ENCODE measurements around the gene YPEL2.
A peak's percentile ranks its signal among the peaks of the same experiment; 100 is the strongest.
"Not testable (repeated sequence)": the region's sequence is repeated elsewhere in the genome, so short reads cannot be mapped to it uniquely, and the experiment has no call there.

Gene YPEL2

GRCh38 chr17:59396134-59396826 lies 64.8 kb downstream of the YPEL2 start:
- H3K9me3 Mint-ChIP-seq: no peaks in the 10 kb centered on the region
- H3K36me3 Mint-ChIP-seq: peaks cover 32% of the 10 kb centered on the region
- DNase-seq (ENCODE audit: low spot score in 2 of 2) (no peak), ATAC-seq (no peak)
- no peak overlapping the region for H3K27ac Mint-ChIP-seq
- no peaks in the 10 kb centered on the region for H3K4me1 Mint-ChIP-seq
- no peak overlapping the region for H3K4me3 Mint-ChIP-seq

- Mint-ChIP-seq H3K4me1 (no peaks in the 10 kb centered on the region), H3K36me3 (peaks cover 20% of the 10 kb centered on the region), H3K9me3 (no peaks in the 10 kb centered on the region), H3K27ac (no peak overlapping the region), H3K4me3 (no peak overlapping the region)
- ATAC-seq (no peak), DNase-seq (ENCODE audit: low spot score in 2 of 2) (no peak)
Measured at GRCh38 chr17:59397316-59398073, 66.0 kb downstream of the YPEL2 start.

- Mint-ChIP-seq H3K27ac (no peak overlapping the region), H3K9me3 (no peaks in the 10 kb centered on the region), H3K36me3 (peaks cover 18% of the 10 kb centered on the region), H3K4me3 (no peak overlapping the region), H3K4me1 (no peaks in the 10 kb centered on the region)
- no peak for DNase-seq (ENCODE audit: low spot score in 2 of 2)
- ATAC-seq: no peak
Measured at GRCh38 chr17:59399914-59400313, 68.5 kb downstream of the YPEL2 start.

DNA sequence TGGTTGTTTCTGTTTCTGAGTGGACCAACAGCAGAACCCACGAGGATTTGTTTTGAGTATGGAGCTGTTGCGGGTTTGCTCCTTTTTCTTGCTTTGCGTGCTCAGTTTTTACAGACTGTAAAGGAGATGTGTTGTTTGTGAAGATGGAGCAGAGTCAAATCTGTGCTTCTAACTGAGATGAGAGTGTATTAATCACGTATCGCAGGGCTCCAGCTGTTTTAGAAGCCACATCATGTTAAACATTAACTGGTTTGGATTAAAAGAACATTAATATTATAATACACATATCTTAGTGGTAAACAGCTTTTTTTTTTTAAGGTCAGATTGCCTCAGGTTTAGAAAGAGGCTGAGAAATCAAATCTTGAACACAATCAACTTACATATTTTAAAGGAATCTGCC lies 69.4 kb downstream of the YPEL2 start:
- no peak overlapping the region for H3K4me3 Mint-ChIP-seq
- H3K4me1 Mint-ChIP-seq: no peaks in the 10 kb centered on the region
- H3K36me3 Mint-ChIP-seq: peaks cover 19% of the 10 kb centered on the region
- H3K9me3 Mint-ChIP-seq: no peaks in the 10 kb centered on the region
- ATAC-seq: no peak
- H3K27ac Mint-ChIP-seq: no peak overlapping the region
- no peak for DNase-seq (ENCODE audit: low spot score in 2 of 2)

GRCh38 chr17:59401274-59401673 lies 69.8 kb downstream of the YPEL2 start:
- ATAC-seq (no peak), DNase-seq (ENCODE audit: low spot score in 2 of 2) (no peak)
- no peaks in the 10 kb centered on the region for H3K9me3 Mint-ChIP-seq
- H3K4me3 Mint-ChIP-seq: no peak overlapping the region
- no peak overlapping the region for H3K27ac Mint-ChIP-seq
- peaks cover 19% of the 10 kb centered on the region for H3K36me3 Mint-ChIP-seq
- no peaks in the 10 kb centered on the region for H3K4me1 Mint-ChIP-seq

GRCh38 chr17:59401725-59402124 lies 70.3 kb downstream of the YPEL2 start:
- Mint-ChIP-seq H3K27ac (no peak overlapping the region), H3K4me3 (no peak overlapping the region), H3K9me3 (no peaks in the 10 kb centered on the region), H3K36me3 (peaks cover 19% of the 10 kb centered on the region), H3K4me1 (no peaks in the 10 kb centered on the region)
- ATAC-seq (no peak), DNase-seq (ENCODE audit: low spot score in 2 of 2) (no peak)

DNA sequence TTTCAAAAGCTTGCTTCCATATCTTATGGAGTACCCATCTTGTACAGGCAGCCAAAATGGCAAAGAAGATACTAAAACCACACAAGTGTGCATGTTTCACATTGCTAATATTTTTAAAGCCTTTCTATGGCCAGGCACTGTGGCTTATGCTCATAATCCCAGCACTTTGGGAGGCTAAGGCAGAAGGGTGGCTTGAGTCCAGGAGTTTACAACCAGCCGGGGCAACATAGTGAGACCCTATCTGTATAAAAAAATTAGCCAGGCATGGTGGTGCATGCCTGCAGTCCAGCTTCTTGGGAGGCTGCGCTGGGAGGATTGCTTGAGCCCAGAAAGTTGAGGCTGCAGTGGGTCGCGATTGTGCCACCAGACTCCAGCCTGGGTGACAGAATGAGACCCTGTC lies 71.3 kb downstream of the YPEL2 start:
- no peak for ATAC-seq
- no peak for DNase-seq (ENCODE audit: low spot score in 2 of 2)
- no peaks in the 10 kb centered on the region for H3K9me3 Mint-ChIP-seq
- H3K36me3 Mint-ChIP-seq: peaks cover 12% of the 10 kb centered on the region
- H3K4me1 Mint-ChIP-seq: no peaks in the 10 kb centered on the region
- no peak overlapping the region for H3K4me3 Mint-ChIP-seq
- H3K27ac Mint-ChIP-seq: no peak overlapping the region

DNA sequence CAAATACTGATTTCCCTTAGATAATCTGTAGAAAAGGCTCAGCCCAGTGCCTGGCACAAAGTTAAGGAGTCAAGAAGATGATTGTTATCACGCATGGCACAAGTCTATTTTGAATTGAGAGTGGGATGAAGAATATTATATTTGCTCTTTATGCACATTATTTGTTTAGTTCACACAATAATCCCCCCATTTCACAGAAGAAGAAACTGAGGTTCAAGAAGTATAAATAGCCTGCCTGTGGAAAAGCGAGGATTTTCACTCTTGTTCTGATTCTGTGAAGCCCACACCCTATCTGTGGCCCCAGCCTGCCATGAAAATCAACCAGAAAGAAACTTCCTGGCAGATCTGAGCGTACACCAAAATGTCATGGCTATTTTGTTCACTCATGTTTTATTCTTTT lies 73.0 kb downstream of the YPEL2 start:
- no peak for ATAC-seq
- DNase-seq (ENCODE audit: low spot score in 2 of 2): no peak
- Mint-ChIP-seq H3K4me3 (no peak overlapping the region), H3K27ac (peak overlapping the region; percentile 64), H3K9me3 (no peaks in the 10 kb centered on the region), H3K36me3 (peaks cover 11% of the 10 kb centered on the region), H3K4me1 (no peaks in the 10 kb centered on the region)

DNA sequence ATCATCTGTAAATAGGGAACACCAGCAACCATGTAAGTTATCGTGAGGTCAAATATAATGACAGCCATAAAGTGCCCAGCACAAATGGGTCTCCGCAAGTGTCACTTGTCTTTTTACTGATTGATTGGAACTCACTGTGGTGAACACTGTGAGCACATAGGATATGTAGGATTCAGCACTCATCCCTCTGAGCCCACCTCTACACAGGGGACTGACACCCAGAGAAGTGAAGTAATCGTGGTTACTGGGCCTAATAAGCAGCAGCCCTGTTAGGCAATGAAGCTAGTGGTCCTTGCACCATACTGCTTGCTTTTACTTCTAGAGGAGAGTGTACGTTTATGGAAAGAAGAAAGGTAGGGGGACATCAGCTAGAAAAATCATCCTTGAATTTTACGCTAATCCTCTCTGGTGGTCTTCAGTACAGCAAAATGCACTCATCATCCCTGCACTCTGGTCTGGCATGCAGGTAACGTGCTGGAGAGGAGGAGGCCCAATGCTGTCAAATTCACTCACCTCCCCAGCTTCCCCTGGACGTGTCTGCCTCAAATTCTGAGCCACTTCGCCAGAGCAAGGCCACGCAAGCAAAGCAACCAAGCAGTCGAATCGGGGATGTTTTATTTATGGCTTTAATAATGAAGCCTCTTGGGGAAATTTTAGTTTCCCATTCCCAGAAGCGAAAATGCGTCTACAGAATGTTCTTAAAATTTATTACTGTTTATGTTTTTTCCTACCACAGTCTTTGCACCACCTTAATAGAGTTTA lies 74.7 kb downstream of the YPEL2 start:
- DNase-seq (ENCODE audit: low spot score in 2 of 2) (no peak), ATAC-seq (no peak)
- Mint-ChIP-seq H3K4me3 (no peak overlapping the region), H3K27ac (no peak overlapping the region), H3K9me3 (no peaks in the 10 kb centered on the region), H3K4me1 (no peaks in the 10 kb centered on the region), H3K36me3 (peaks cover 11% of the 10 kb centered on the region)

DNA sequence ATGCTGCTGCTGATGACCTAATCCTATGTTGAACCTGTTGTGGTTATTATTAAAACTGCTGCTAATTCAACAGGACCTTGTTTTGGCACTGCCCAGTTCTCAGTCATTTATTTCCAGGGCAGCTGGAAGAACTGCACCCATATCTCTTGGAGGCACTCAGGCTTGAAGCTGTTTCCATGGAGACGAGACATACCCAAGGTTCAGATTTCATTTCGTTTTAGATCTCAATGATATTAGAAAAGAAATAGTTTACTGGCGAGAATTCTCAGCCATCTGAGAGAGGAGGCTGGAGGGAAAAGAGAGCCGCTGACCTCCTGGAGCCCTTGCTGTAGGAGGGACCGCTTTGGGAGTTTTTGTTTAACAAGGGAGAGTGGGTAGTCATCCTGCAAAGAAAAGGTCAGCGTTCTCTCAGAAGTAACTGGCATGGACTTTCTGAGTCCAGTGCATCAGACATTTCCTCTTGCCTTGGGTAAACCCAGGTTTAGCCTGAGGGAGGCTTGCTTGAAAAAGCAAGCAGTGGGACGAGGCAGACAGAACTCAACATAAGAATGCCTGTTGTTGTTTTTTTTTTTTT lies 75.4 kb downstream of the YPEL2 start:
- ATAC-seq (no peak), DNase-seq (ENCODE audit: low spot score in 2 of 2) (no peak)
- Mint-ChIP-seq H3K4me1 (no peaks in the 10 kb centered on the region), H3K4me3 (no peak overlapping the region), H3K9me3 (no peaks in the 10 kb centered on the region), H3K36me3 (peaks cover 11% of the 10 kb centered on the region), H3K27ac (no peak overlapping the region)

GRCh38 chr17:59409336-59410048 lies 78.0 kb downstream of the YPEL2 start:
- ATAC-seq: no peak
- Mint-ChIP-seq H3K9me3 (no peaks in the 10 kb centered on the region), H3K4me3 (no peak overlapping the region), H3K36me3 (peaks cover 6% of the 10 kb centered on the region), H3K27ac (no peak overlapping the region), H3K4me1 (no peaks in the 10 kb centered on the region)
- DNase-seq (ENCODE audit: low spot score in 2 of 2): no peak

- H3K36me3 Mint-ChIP-seq: peaks cover under 1% of the 10 kb centered on the region
- no peak overlapping the region for H3K4me3 Mint-ChIP-seq
- peaks cover 4% of the 10 kb centered on the region for H3K4me1 Mint-ChIP-seq
- no peak for DNase-seq (ENCODE audit: low spot score in 2 of 2)
- ATAC-seq: no peak
- no peaks in the 10 kb centered on the region for H3K9me3 Mint-ChIP-seq
- no peak overlapping the region for H3K27ac Mint-ChIP-seq
Measured at GRCh38 chr17:59410049-59410437, 78.6 kb downstream of the YPEL2 start.

DNA sequence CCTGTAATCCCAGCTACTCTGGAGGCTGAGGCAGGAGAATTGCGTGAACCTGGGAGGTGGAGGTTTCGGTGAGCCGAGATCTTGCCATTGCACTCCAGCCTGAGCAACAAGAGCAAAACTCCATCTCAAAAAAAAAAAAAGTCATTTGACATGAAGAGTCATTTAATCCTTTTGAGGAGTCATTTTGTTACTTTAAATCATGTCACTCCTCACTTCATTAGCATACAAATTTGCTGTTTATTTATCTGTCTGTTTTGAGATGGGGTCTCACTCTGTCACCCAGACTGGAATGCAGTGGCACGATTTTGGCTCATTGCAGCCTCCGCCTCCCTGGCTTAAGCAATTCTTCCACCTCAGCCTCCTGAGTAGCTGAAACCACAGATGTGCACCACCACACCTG lies 81.0 kb downstream of the YPEL2 start:
- not testable (repeated sequence) for DNase-seq (ENCODE audit: low spot score in 2 of 2); H3K36me3 Mint-ChIP-seq; H3K9me3 Mint-ChIP-seq; H3K4me3 Mint-ChIP-seq; H3K27ac Mint-ChIP-seq
- peak; percentile 55 for ATAC-seq
- peaks cover 28% of the 10 kb centered on the region for H3K4me1 Mint-ChIP-seq

GRCh38 chr17:59413014-59413766 lies 81.7 kb downstream of the YPEL2 start:
- peaks cover 29% of the 10 kb centered on the region for H3K4me1 Mint-ChIP-seq
- ATAC-seq (no peak), DNase-seq (ENCODE audit: low spot score in 2 of 2) (no peak)
- no peaks in the 10 kb centered on the region for H3K9me3 Mint-ChIP-seq
- no peaks in the 10 kb centered on the region for H3K36me3 Mint-ChIP-seq
- no peak overlapping the region for H3K4me3 Mint-ChIP-seq
- peak overlapping the region; percentile 54 for H3K27ac Mint-ChIP-seq
